ENCODE data around the gene LCN1. TPM values are rescaled to one million over a fixed set of nuclear protein-coding genes. Genes with fewer than 3 reads are reported as not detected.
"Not testable (repeated sequence)": the region's sequence is repeated elsewhere in the genome, so short reads cannot be mapped to it uniquely, and the experiment has no call there.

The LCN1 gene
- total RNA-seq, 1 donor from 2014 or later = not detected

- TF ChIP-seq CTCF (IDR thresholded peaks at IDR 0.05; ENCODE audit: partially characterized antibody, unreplicated experiment) = no peak
- Mint-ChIP-seq H3K4me3 (ENCODE audit: unreplicated experiment) (no peak overlapping the region), H3K4me1 (ENCODE audit: low read depth, unreplicated experiment) (peaks cover 11% of the 10 kb centered on the region), H3K9me3 (ENCODE audit: unreplicated experiment) (no peaks in the 10 kb centered on the region), H3K36me3 (ENCODE audit: unreplicated experiment) (no peaks in the 10 kb centered on the region), H3K27ac (ENCODE audit: unreplicated experiment) (no peak overlapping the region), H3K27me3 (ENCODE audit: unreplicated experiment) (peaks cover 4% of the 10 kb centered on the region)
- no peak for DNase-seq
Observed at GRCh38 chr9:135536216-135536615, 15.0 kb downstream of the LCN1 start.

- H3K36me3 Mint-ChIP-seq (ENCODE audit: unreplicated experiment); DNase-seq; H3K9me3 Mint-ChIP-seq (ENCODE audit: unreplicated experiment); H3K27me3 Mint-ChIP-seq (ENCODE audit: unreplicated experiment); H3K4me1 Mint-ChIP-seq (ENCODE audit: low read depth, unreplicated experiment); H3K27ac Mint-ChIP-seq (ENCODE audit: unreplicated experiment); H3K4me3 Mint-ChIP-seq (ENCODE audit: unreplicated experiment): not testable (repeated sequence)
Observed at GRCh38 chr9:135543262-135543894, 22.1 kb downstream of the LCN1 start.

- H3K4me1 Mint-ChIP-seq (ENCODE audit: low read depth, unreplicated experiment) = no peaks in the 10 kb centered on the region
- peaks cover 5% of the 10 kb centered on the region for H3K36me3 Mint-ChIP-seq (ENCODE audit: unreplicated experiment)
- peaks cover 6% of the 10 kb centered on the region for H3K9me3 Mint-ChIP-seq (ENCODE audit: unreplicated experiment)
- no peak overlapping the region for H3K27ac Mint-ChIP-seq (ENCODE audit: unreplicated experiment)
- TF ChIP-seq CTCF (IDR thresholded peaks at IDR 0.05; ENCODE audit: partially characterized antibody, unreplicated experiment) = no peak
- no peak overlapping the region for H3K4me3 Mint-ChIP-seq (ENCODE audit: unreplicated experiment)
- DNase-seq = no peak
- H3K27me3 Mint-ChIP-seq (ENCODE audit: unreplicated experiment) = peaks cover 2% of the 10 kb centered on the region
Observed at GRCh38 chr9:135544981-135545635, 23.9 kb downstream of the LCN1 start.

- not testable (repeated sequence) for H3K36me3 Mint-ChIP-seq (ENCODE audit: unreplicated experiment); H3K27me3 Mint-ChIP-seq (ENCODE audit: unreplicated experiment); H3K9me3 Mint-ChIP-seq (ENCODE audit: unreplicated experiment); H3K4me1 Mint-ChIP-seq (ENCODE audit: low read depth, unreplicated experiment); H3K4me3 Mint-ChIP-seq (ENCODE audit: unreplicated experiment); DNase-seq; H3K27ac Mint-ChIP-seq (ENCODE audit: unreplicated experiment)
Observed at GRCh38 chr9:135545646-135546176, 24.5 kb downstream of the LCN1 start, which contains the start of gene OBP2A. TSS of gene OBP2A (plus strand) at chr9:135546126. CDS start at chr9:135546181, 55 bp downstream.

- H3K4me3 Mint-ChIP-seq (ENCODE audit: unreplicated experiment); H3K27me3 Mint-ChIP-seq (ENCODE audit: unreplicated experiment); H3K27ac Mint-ChIP-seq (ENCODE audit: unreplicated experiment); H3K4me1 Mint-ChIP-seq (ENCODE audit: low read depth, unreplicated experiment); H3K36me3 Mint-ChIP-seq (ENCODE audit: unreplicated experiment); DNase-seq; H3K9me3 Mint-ChIP-seq (ENCODE audit: unreplicated experiment): not testable (repeated sequence)
Observed at GRCh38 chr9:135546792-135547617, 25.8 kb downstream of the LCN1 start.
